SK-N-SH treated with all-trans-retinoic acid at 6 μM for 48 hours (cell line): ENCODE data around the gene TREML2.

Experiments used
- ATAC-seq: fragments of 200-7000 bp; cut with Tn5 transposase; 3 replicates; pipeline ENCODE4 v1.9.1; 2020; ENCODE audit warnings: mild to moderate bottlenecking, moderate library complexity
- BACH2 ChIP-seq: fragments of 250-450 bp; sonication (Bioruptor Pico); IDR thresholded peaks from 2 replicates; pipeline ENCODE4 v1.9.0; 2021; ENCODE audit warnings: mild to moderate bottlenecking, borderline replicate concordance
- CSDC2 ChIP-seq: fragments of 250-450 bp; sonication (Bioruptor Pico); IDR thresholded peaks from 2 replicates; pipeline ENCODE4 v1.5.0; 2020; ENCODE audit warnings: mild to moderate bottlenecking, moderate library complexity
- CSRNP3 ChIP-seq: fragments of 250-450 bp; sonication (Bioruptor Pico); IDR thresholded peaks from 2 replicates; pipeline ENCODE4 v1.5.1; 2021; ENCODE audit warnings: mild to moderate bottlenecking, moderate library complexity
- GLIS3 ChIP-seq: fragments of 250-450 bp; sonication (Bioruptor Pico); IDR thresholded peaks from 2 replicates; pipeline ENCODE4 v1.5.0; 2020; ENCODE audit warnings: mild to moderate bottlenecking, moderate library complexity
- OSR1 ChIP-seq: fragments of 250-450 bp; sonication (Bioruptor Pico); IDR thresholded peaks from 2 replicates; pipeline ENCODE4 v1.8.0; 2022; ENCODE audit warnings: moderate library complexity, mild to moderate bottlenecking, inconsistent platforms
- PPARA ChIP-seq: fragments of 250-450 bp; sonication (Bioruptor Pico); IDR thresholded peaks from 2 replicates; pipeline ENCODE4 v1.5.0; 2020; ENCODE audit warnings: mild to moderate bottlenecking, borderline replicate concordance
- RARB ChIP-seq: fragments of 250-450 bp; sonication (Bioruptor Pico); IDR thresholded peaks from 2 replicates; pipeline ENCODE4 v1.8.0; 2021; ENCODE audit warnings: mild to moderate bottlenecking, moderate library complexity
- SNAI2 ChIP-seq: fragments of 250-450 bp; sonication (Bioruptor Pico); IDR thresholded peaks from 2 replicates; pipeline ENCODE4 v1.5.0; 2020; ENCODE audit warnings: mild to moderate bottlenecking, moderate library complexity
- TCF4 ChIP-seq: fragments of 250-450 bp; sonication (Bioruptor Pico); IDR thresholded peaks from 2 replicates; pipeline ENCODE4 v1.8.0; 2021; ENCODE audit warnings: mild to moderate bottlenecking, moderate library complexity, borderline replicate concordance
- TOX ChIP-seq: fragments of 250-450 bp; sonication (Bioruptor Pico); IDR thresholded peaks from 2 replicates; pipeline ENCODE4 v1.8.0; 2021; ENCODE audit warnings: mild to moderate bottlenecking, moderate library complexity, borderline replicate concordance
- TSHZ2 ChIP-seq: fragments of 250-450 bp; sonication (Bioruptor Pico); IDR thresholded peaks from 2 replicates; pipeline ENCODE4 v1.5.0; 2020; ENCODE audit warnings: mild to moderate bottlenecking, moderate library complexity
- ZC3H10 ChIP-seq: fragments of 250-450 bp; sonication (Bioruptor Pico); IDR thresholded peaks from 2 replicates; pipeline ENCODE4 v1.5.1; 2021; ENCODE audit warnings: mild to moderate bottlenecking, moderate library complexity
- ZFP30 ChIP-seq: fragments of 450-650 bp; formaldehyde crosslinking; IDR thresholded peaks from 2 replicates; pipeline ENCODE4 v1.5.0; 2022; ENCODE audit warnings: mild to moderate bottlenecking, moderate library complexity
- ZNF70 ChIP-seq: fragments of 450-650 bp; formaldehyde crosslinking; IDR thresholded peaks from 2 replicates; pipeline ENCODE4 v1.5.0; 2020; ENCODE audit warnings: mild to moderate bottlenecking, moderate library complexity
- ZNF8 ChIP-seq: fragments of 450-650 bp; formaldehyde crosslinking; IDR thresholded peaks from 2 replicates; pipeline ENCODE4 v1.5.0; 2020; ENCODE audit warnings: mild to moderate bottlenecking, moderate library complexity
- TF ChIP-seq, protein P1 (sequence below): fragments of 250-450 bp; sonication (Bioruptor Pico); IDR thresholded peaks from 2 replicates; pipeline ENCODE4 v1.5.1; 2020; ENCODE audit warnings: low read depth, mild to moderate bottlenecking, moderate library complexity

The TREML2 gene

DNA sequence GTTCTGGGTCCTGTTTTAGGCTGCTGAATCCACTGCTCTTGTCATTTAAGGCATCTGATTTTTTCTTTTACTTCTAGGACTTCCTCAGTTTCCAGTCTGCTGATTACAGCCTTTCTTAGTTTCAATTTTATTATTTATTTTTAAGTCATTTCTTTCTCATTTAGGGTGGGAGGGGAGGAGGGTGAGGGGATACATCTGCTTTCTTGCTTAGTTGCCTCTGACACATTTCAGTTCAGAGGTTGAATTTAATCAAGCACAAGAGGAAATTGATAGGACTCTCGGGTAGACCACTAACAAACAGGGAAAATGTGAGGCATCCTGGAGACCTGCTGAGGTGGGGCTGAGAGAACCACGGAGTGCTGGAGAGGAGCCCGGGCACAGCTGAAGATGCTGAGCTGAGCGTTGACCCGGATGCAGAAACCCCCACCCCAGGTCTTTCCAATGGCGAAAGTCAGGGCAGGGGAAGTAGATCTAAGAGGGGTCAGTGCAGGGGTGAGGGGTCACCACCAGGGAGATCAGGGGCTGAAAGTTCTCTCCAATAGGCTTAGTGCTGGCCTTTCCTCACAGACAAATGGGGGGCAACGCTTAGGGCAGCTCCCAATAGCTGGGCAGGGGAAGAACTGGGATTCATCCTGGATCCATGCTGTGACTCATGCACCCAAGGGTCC is 7.6 kb upstream of the TREML2 start:
- no peak for ATAC-seq
- TF ChIP-seq ZNF70 (no peak), GLIS3 (CRISPR knock-in tag) (no peak), BACH2 (CRISPR knock-in tag) (no peak)
- TF ChIP-seq, protein P1, sequence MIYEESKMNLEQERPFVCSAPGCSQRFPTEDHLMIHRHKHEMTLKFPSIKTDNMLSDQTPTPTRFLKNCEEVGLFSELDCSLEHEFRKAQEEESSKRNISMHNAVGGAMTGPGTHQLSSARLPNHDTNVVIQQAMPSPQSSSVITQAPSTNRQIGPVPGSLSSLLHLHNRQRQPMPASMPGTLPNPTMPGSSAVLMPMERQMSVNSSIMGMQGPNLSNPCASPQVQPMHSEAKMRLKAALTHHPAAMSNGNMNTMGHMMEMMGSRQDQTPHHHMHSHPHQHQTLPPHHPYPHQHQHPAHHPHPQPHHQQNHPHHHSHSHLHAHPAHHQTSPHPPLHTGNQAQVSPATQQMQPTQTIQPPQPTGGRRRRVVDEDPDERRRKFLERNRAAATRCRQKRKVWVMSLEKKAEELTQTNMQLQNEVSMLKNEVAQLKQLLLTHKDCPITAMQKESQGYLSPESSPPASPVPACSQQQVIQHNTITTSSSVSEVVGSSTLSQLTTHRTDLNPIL, result no peak

- TF ChIP-seq TCF4 (no peak), TOX (no peak), CSRNP3 (CRISPR knock-in tag) (no peak), ZNF8 (CRISPR knock-in tag) (no peak), PPARA (no peak), OSR1 (CRISPR knock-in tag) (no peak), TSHZ2 (CRISPR knock-in tag) (no peak), GLIS3 (CRISPR knock-in tag) (no peak)
- no peak for ATAC-seq
These were observed 3.2 kb upstream of the TREML2 start for GRCh38 chr6:41204156-41204555.

GRCh38 chr6:41201764-41202173 is 820 bp upstream of the TREML2 start:
- ATAC-seq, result no peak
- no peak for TF ChIP-seq CSRNP3 (CRISPR knock-in tag)
- TF ChIP-seq RARB (CRISPR knock-in tag), result no peak
- no peak for TF ChIP-seq SNAI2
- no peak for TF ChIP-seq PPARA
- TF ChIP-seq, protein P1, result no peak
- no peak for TF ChIP-seq TSHZ2 (CRISPR knock-in tag)
- no peak for TF ChIP-seq ZFP30 (CRISPR knock-in tag)
- no peak for TF ChIP-seq ZC3H10
- TF ChIP-seq CSDC2 (CRISPR knock-in tag), result no peak
- TF ChIP-seq BACH2 (CRISPR knock-in tag), result no peak
- TF ChIP-seq ZNF8 (CRISPR knock-in tag), result no peak
- TF ChIP-seq TOX, result no peak
